GM04503 (cell line): Measurements from ENCODE around the gene ANKRD34B.
"Not testable (repeated sequence)": the region's sequence is repeated elsewhere in the genome, so short reads cannot be mapped to it uniquely, and the experiment has no call there.

Experiments
- DNase-seq: peaks from one replicate; pipeline ENCODE4 v3.0.0-alpha.2; 2012; ENCODE audit warnings: low read depth

Gene ANKRD34B

DNA sequence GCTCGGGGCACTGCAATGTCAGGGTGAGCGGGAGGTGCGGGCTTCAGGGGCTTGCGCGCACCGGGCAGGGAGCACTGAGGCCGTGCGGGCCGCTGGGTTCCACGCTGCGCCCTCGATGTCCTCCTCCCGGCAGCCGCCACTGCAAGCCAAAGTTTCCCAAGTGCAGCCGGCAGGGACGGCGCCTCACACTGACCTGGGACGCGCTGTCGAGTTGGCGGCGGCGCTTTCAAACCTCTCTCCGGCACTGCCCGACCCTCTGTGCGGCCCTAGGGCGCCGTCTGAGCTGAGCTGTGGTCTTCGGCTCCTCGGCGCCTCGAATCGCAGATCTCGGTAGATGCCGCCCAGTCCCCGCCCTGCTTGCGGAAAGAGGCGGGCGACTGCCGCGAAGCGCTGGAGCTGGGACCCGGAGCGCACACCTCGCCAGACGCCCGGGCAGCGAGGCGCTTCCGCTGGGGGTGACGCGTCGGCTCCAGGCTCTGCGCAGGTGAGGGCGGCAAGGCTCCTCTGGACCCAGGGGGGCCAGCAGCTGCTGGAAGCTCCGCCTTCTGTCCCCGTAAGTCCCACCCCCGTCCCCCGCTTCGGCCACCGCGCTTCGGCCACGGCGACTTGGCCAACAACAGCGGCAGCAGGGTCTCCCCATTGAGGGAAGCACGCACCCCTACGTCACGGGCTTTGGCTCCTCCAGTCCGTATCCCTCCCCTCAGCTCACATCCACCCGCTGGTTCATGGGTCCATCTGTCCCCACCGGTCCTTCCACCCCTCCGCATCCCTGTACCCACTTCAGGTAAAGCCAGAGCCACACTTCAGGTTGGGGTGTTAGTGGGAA is at the start of gene ANKRD34B:
ANKRD34B (minus strand) TSS at position 320 of the 826 bp plus-strand sequence. CDS start 10,261 bp downstream, outside the sequence.
- no peak for DNase-seq

DNA sequence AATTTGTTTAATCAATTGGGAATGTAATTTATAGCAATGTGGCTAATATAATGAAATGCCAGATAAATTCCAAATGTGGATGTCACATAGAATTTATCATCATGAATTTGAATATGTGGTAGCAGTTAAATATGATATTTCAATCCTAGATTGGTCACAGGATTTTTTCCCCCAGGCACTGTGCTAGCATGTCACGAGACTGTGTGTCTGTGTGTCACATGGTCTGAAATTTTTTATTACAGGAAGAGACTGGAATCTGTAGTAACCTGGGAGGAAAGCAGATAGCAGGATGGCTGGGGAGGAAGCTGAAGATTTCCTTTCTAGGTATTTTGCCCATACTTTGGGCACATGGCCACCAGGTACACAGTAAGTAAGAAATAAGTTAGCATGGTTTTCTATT is 49.0 kb upstream of the ANKRD34B start:
- no peak for DNase-seq

DNA sequence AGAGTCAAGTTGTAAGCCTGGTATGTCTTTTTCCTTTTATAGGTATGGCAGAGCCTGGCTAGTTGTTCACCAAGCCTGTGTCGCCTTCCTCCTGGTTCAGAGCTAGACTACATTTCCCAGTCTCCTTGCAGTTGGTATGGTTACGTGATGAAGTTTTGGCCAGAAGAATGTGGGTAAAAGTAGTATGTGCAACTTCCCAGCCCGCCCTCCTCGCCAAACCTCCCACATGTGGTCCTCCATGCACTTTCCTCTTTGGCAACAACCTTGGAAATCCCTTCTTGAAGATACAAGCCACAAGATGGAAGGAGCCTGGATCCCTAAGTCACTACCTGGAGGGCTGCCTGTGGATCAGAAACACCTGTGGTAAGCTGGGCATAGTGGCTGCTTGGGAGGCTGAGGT is 48.4 kb upstream of the ANKRD34B start:
- DNase-seq: no peak

DNA sequence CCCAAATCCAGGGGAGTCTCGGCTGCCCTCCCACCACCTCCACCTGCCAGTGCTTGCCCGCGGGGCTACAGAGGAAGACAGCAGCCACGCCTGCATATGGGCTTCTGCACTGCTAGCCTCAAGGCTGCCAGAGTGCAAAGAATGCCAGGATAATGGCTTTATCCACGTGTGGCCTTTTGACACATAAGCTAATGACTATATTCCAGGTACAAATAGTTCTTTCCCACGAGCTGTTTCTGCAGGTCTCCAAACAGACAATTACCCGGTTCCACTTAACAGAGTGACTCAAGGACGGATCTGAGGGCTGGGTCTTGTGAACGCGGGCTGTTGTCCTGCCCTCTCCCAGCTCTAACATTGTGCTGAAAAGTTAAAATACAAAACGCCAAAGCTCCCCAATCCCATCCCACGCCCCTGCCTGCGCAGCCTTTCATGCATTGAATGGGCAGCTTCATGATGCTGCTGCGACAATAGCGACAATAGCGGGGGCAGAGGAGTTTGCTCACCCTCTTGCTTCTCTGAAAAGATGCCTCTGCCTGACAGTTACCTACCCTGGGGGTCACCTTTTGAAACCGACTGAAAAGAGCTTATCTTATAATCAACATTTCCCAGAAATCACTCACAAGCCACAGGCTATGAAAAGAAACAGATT is 45.3 kb upstream of the ANKRD34B start:
- no peak for DNase-seq

DNA sequence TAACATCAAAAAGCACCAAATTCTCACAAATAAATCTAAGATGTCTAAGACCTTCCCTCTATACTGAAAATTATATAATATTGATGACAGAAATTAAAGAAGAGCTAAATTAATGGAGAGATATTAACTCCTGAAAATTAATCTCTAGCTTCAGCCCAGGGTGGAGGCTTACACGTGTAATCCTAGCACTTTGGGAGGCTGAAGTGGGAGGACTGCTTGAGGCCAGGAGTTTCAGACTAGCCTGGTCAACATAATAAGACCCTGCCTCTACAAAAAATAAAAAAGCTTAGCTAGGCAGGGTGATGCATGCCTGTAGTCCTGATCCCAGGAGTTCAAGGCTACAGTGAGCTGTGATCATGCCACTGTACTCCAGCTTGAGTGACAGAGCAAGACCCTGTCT is 39.6 kb upstream of the ANKRD34B start:
- no peak for DNase-seq

DNA sequence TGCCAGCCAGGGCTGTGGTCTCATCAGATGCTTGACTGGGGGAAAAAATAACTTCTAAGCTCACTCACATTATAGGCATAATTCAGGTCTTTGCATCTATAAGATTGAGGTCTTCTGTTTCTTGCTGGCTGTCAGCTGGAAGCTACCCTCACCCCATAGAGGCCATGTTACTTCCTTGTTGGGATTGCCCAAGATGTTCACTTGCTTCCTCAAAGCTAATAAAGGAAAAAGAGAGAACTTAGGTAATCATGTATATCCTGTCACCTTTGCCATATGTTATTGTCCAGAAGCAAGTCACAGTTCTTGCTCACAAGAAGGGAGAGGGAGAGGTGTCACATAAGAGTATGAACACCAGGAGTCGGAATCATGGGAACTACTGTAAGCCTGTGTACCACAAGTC is 38.7 kb upstream of the ANKRD34B start:
- no peak for DNase-seq

DNA sequence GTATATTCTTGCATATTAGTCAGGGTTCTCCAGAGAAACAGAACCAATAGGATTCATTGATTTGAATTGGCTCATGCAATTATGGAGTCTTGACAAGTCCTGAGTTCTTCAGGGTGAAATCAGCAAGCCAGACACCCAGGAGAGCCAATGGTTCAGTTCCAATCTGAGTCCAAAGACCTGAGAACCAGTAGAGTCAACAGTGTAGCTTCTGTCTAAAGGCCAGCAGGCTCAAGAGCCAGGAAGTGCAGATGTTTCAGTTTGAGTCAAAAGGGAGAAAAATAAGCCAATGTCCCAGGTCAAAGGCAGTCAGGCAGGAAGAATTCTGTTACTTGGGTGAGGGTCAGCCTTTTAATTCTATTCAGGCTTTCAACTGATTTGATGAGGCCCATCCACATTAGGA is 37.8 kb upstream of the ANKRD34B start:
- no peak for DNase-seq

DNA sequence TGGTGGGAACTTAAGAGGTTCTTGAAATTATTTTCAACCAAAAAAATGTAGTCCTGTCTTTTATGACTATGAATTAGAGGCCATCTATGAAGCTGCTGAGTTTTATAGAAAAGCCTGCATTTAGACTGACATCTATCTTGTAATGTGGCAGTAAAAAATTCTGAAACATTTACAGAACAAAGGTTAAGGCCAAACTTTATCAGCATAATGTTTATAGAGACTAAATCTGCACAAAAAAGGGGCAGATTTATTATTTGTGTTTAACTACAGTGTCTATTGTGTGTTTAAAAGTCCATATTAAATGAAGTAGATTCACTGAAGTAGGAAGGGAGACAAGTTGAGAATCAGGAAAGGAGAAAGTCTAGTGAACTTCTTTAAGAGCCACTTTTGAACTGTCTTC is 37.3 kb upstream of the ANKRD34B start:
- no peak for DNase-seq

DNA sequence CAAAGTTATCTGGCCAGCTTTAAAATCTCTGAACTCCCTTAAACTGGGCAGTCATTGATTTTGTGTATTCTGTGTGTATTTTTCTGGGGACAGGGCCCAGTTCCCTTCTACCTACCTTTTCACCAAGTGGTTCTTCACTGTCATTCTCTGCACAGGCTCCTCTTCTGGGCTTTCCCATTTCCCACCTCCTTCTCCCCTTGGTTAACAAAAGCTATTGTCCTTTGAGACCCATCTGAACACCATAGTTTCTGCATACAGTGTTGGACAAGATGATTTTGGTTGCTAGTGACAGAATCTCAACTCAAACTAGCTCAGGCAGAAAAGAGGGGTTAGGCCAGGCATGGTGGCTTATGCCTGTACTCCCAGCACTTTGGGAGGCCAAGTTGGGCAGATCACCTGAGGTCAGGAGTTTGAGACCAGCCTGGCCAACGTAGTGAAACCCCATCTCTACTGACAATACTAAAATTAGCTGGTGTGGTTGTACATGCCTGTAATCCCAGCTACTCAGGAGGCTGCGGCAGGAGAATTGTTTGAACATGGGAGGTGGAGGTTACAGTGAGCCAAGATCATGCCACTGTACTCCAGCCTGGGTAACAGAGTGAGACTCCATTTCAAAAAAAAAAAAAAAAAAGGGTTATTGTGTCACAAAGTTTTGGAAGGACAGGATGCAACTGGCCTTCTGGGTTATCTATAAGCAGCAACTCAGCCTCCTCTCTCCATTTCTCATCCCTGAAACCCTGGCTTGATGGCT is 31.0 kb upstream of the ANKRD34B start:
- no peak for DNase-seq

DNA sequence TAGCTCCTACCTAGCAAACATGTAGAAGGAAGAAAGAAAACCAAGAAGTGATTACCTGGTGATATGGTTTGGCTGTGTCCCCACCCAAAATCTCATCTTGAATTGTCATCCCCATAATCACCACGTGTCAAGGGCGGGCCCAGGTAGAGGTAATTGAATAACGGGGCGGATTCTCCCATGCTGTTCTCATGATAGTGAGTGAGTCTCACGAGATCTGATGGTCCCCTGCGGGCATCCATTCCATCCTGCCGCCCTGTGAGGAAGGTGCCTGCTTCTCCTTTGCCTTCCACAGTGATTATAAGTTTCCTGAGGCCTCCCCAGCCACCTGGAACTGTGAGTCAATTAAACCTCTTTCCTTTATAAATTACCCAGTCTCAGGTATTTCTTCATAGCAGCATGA is 27.4 kb upstream of the ANKRD34B start:
- no peak for DNase-seq

DNA sequence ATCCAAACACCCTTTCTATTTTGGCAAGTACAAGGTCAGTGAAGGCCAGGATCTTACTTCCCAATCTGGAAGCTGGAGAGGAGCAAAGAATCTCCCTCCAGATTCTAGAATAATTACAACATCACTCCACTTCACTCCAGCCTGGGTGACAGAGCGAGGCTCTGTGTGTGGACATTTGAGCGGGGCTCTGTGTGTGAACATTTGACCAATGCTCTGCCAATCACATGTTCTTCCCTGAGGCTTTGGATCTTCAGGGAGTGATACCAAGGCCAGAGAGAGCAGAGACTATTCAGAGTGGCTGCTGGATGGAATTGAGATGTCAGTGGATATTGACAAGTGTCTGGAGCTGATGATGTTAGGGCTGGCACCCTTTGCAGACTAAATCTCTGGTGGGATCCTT is 24.7 kb upstream of the ANKRD34B start:
- no peak for DNase-seq

DNA sequence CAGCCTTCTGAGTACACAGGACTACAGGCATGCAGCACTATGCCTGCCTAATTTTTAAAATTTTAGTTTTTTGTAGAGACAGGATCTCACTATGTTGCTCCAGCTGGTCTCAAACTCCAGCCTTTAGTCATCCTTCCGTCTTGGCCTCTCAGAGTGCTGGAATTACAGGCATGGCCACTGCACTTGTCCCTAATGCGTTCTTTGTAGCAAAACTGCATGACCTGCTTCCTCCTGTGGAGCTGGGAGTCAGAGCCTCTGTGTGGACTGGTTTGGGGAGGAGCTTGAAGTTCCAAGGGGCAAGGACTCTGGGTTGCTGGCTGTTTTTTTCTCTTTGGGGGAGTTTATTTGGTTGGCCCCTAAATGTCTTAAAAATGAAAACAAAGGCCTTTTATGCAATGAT is 22.7 kb upstream of the ANKRD34B start:
- DNase-seq: no peak

DNA sequence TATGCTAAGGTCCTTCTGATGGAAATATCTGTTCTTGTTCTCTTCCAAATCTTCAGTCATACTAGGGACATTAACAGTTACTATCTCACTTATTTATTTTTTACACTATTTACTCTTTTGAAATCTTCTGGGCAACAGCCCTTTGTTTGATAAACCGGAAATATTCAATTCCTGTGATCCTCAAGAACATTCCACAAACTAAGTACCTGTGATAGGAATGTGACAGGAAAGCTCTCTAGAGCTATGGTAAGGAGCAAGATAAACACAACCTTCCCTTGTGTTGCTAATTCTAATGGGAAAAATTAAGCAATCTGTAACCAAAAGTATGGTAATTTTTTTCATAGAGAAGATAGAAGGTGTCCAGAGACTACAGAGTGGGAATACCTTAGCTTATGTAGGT is 22.0 kb upstream of the ANKRD34B start:
- DNase-seq: no peak

DNA sequence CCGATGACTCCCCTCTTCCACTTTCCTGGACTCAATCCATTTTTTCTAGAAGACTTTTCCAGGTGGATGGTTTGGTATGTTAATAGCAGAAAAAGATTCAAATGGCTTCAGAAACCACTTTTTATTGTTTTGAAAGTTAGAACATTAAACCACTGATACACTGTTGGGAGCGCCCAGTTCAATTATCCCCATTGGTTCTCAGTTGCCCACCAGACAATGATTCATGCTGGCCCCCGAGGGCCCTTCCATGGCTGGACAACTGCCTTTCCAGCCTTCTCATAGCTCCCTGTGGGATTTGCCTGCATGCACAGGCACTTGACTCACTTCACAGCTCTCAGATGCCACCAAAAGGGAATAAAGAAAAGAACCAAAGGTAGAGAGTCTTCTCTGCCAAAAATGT is 21.3 kb upstream of the ANKRD34B start:
- DNase-seq: no peak

DNA sequence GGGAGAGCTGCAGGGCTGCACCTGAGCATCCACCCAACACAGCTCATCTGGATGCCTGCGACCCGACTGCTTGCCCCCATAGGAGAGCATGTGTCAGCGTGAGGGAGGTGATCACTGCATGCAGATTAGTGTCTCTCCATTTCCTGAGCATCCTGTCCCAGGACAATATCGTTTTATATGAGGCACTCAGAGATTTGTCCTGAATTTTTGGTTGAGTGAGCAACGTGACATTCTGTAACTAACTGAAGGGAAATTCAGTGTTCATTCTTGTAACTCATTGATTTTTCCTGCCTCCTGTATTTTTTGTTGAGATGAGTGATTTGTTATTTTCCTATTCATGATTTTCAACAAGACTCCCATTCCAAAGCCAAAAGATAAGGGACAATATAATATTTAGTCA is 20.7 kb upstream of the ANKRD34B start:
- DNase-seq: no peak

DNA sequence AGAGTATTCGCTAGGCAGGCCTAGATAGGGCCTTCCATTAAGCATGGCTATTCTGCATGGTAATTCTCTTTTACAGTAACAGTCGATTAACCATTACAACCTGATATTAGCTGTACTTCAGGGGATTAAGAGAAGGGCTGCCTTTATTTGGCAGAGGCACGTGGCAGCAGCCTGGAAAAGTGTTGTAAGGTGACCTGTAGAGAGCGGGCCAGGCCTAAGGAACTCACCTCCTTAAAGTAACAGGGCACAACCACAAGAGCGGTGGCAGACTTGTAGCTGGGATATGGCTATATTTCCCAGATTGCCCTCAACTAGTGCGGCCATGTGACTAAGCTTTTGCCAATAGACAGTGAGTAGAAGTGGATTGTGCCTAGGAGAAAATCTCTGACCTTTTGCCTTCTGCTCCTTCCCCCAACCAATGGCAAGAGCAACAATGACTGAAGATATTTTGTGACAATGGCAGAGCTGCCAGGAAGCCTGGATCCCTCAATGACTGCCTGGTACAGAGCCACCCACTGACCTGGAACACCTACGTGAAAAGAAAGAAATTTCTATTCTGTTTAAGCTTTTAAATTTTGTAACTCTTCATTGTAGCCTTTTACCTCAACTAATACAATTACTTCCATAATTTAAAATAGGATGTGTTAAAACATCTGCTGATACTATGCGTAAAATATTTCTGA is 18.9 kb upstream of the ANKRD34B start:
- DNase-seq: no peak

DNA sequence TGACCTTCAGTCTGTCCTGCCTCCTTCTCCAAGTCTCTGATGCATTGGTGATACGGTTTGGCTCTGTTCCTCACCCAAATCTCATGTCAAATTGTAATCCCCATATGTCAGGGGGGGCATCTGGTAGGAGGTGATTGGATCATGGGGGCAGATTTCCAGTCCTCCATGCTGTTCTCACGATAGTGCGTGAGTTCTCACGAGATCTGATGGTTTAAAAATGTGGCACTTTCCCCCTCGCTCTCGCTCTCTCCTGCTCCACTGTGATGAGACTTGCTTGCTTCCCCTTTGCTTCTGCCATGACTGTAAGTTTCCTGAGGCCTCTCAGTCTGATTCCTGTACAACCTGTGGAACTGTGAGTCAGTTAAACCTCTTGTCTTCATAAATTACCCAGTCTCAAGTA is 14.7 kb upstream of the ANKRD34B start:
- DNase-seq: no peak

DNA sequence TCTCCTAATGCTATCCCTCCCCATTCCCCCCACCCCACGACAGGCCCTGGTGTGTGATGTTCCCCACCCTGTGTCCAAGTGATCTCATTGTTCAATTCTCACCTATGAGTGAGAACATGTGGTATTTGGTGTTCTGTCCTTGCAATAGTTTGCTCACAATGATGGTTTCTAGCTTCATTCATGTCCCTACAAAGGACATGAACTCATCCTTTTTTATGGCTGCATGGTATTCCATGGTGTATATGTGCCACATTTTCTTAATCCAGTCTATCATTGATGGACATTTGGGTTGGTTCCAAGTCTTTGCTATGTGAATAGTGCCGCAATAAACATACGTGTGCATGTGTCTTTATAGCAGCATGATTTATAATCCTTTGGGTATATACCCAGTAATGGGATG is 10.2 kb upstream of the ANKRD34B start:
- DNase-seq: not testable (repeated sequence)

DNA sequence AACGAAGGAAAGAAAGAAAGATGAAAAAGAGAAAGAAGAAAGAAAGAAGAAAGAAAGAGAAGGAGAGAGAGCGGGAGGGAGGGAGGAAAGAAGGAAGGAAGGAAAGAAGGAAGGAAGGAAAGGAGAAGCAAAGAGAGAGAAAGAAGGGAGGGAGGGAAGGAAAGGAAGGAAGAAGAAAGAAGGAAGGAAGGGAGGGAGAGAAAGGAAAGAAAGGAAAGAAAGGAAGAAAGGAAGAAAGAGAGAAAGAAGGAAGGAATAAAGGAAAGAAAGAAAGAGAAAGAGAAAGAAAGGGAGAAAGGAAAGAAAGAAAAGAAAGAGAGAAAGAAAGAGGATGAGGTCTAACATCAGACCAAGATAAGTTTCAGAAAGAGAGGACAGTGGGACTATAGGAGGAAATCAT is 9.0 kb upstream of the ANKRD34B start:
- no peak for DNase-seq

DNA sequence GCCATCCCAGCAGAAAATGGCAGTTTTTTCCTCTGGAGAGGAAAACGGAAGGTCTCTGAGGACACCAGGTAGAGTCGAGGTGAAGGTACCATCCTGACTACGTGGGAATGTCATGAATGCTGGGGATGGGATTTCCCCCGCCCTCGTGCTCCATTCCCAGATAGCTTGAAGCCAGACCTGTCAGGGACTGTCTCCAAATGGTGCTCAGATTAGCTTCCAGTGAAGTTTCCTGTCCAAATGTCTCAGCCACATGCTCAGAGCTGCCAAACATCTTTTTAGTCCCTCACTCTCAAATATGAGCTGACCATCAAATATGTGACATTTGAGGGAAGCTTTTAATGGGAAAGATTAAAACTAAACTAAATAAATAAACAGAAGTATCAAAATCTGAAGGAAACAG is 7.6 kb upstream of the ANKRD34B start:
- DNase-seq: no peak

DNA sequence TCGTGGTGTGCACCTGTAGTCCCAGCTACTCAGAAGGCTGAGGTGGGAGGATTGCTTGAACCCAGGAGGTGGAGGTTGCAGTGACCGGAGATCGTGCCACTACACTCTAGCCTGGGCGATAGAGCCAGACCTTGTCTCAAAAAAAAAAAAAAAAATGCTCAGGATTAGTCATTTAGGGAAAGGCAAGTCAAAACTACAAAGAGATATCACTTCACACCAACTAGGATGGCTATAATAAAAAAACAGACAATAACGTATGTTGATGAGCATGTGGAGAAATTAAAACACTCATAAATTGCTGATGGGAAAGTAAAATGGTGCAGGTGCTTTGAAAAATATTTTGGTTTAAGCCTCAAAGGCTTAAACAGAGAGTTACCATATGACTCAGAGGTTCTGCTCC is 6.3 kb upstream of the ANKRD34B start:
- no peak for DNase-seq

DNA sequence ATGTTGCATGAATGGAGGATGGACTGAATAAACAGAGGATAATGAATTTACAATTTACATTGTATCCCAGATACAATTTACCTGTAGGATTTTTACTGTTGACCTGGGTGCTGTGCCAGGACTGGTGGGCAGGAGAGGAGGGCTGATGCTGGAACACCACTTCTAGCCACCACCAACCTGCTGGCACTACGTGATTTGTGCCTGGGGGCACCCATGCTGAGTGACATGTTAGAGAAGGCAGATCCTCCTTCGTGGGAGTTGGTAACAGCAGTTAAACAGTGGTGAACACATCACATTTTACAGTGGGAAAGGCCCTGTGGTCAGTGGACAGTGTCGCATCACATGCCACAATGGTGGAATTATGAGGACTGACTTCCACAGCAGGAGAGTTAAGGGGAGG is 3.0 kb upstream of the ANKRD34B start:
- no peak for DNase-seq
